ENCODE results near the gene ATP5MC2. TPM values are rescaled to one million over a fixed set of nuclear protein-coding genes. Genes with fewer than 3 reads are reported as not detected.
"Not testable (repeated sequence)": the region's sequence is repeated elsewhere in the genome, so short reads cannot be mapped to it uniquely, and the experiment has no call there.

ATP5MC2 gene
- total RNA-seq = 129 and 141 TPM in 2 replicates

DNA sequence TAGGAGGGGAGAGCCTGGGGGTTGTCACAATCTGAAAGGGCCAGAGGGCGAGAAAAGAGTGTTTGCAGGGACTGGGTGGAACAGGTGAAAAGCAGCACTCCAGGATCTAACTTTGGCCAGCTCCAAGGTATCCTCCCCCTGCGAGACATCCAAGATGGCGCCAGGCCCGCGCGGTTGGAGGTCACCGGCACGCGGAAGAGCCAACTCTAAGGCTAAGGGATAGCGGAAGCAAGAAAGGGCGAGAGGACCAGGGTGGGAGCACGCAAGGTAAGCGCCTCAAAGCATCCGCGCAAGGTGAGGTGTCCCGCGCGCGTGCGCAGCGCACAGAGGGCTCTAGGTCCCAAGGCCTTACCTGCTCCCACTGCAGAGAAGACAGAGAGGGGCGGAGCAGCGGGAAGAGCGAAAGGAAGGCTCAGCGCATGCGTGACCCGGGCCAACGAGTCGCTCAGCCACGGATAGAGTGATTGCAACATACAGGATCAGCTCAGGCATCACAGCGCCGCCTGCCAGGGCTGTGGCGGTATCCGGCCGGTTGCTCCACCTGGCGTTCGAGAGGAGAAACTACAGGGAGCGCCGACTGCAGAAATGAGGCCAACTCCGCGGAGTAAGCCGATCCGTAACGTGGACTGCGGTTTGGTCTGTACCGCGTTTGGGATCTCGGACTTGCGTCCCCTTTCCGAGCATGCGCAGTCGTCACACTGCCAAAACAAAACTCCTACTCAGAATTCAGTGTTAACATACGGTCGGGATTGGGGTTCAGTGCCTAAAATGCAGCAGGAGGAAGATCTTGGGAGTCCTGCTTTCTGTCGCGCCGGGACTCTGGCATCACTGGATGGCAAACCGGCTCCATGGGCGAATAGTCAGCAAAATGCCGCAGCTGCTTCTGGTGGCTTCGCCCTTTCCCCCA, at the start of gene ATP5MC2:
ATP5MC2 (minus strand) TSS at position 383 of the 907 bp plus-strand sequence. CDS start 3,469 bp downstream, outside the sequence.
- DNase-seq (ENCODE audit: low read depth in 2 of 2) = peak; percentile 100

DNA sequence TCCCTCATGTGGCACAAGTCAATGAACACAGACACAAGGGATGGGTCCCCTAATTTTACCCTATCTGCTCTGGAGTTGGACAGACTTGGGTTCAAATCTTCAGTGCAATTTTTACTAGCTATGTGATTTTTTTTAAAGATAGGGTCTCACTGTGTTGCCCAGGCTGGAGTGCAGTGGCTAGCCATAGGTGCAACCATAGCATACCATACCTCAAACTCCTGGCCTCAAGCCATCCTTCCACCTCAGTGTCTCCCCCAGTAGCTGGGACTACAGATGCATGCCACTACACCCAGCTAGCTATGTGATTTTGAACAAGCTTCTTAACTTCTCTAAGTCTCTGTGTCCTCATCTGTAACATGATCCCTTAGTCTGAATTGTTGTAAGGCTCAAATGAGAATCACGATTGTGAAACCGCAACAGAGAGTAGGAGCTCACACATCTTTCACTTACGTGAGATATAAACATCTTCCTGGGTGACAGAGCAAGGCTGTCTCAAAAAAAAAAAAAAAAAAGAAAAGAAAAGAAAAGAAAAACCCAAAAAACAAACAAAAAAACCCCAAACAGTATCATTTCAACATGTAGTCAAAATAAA, 46.7 kb upstream of the ATP5MC2 start:
- DNase-seq (ENCODE audit: low read depth in 2 of 2) = no peak

DNA sequence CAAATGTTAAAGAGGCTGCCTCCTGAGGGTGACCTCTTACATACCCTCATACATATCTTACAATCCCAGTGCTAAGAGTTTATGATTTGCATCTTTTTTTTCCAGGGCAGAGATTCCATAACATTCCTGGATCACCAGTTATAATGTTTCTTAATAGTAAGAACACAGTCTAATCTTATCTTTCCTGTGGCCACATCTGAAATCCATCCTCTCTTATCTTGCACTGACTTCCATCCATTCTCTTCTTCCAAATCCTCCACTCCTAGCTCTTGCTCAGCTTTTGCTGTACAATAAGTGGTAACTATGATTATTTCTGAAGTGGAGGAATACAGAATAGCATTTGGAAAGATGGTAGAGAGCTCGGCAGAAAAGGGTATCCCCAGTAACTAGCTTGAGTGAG, 45.1 kb upstream of the ATP5MC2 start:
- DNase-seq (ENCODE audit: low read depth in 2 of 2) = no peak

DNA sequence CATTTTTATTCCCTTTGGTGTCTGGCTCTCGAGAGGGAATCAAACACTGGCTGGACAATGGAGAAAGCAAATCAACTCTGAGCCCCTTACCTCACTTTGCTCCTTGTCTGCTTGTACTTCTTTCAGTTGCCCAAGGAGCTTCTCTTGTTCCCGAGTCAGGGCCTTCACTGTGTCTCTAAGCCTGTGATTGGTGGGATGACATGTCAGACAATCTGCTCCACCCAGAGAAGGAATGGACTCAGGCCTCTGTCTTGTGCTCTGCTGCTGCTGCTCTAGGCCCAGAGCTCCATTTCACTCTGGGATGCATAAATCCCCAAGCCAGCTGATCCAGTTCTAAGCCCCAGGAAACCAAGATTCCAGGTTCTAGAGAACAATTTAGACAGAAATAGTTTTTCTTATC, 43.8 kb upstream of the ATP5MC2 start:
- DNase-seq (ENCODE audit: low read depth in 2 of 2) = no peak

GRCh38 chr12:53718567-53718966, 42.7 kb upstream of the ATP5MC2 start:
- DNase-seq (ENCODE audit: low read depth in 2 of 2) = not testable (repeated sequence)

- DNase-seq (ENCODE audit: low read depth in 2 of 2) = no peak
These were observed 41.4 kb upstream of the ATP5MC2 start for GRCh38 chr12:53717319-53717718.

- no peak for DNase-seq (ENCODE audit: low read depth in 2 of 2)
These were observed 38.1 kb upstream of the ATP5MC2 start for GRCh38 chr12:53714004-53714403.

DNA sequence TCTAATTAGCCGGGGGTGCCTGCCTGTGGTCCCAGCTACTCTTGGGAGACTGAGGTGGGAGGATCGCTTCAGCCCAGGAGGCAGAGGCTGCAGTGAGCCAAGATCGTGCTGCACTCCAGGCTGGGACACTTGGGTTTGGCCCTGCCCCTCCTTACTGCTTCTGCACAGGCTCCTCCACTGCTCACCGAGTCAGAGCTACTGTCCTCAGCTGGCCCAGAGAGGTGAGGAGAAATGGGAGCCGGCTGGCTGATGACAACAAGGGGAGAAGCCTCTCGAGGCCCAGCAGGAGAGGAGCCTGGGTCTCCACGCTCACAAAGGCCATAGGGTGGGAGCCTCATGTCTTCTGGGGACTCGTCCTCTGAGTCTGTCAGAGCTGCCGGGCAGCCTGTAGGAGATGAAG, 37.6 kb upstream of the ATP5MC2 start:
- DNase-seq (ENCODE audit: low read depth in 2 of 2) = no peak

GRCh38 chr12:53712059-53712643, 36.3 kb upstream of the ATP5MC2 start:
- DNase-seq (ENCODE audit: low read depth in 2 of 2) = no peak

DNA sequence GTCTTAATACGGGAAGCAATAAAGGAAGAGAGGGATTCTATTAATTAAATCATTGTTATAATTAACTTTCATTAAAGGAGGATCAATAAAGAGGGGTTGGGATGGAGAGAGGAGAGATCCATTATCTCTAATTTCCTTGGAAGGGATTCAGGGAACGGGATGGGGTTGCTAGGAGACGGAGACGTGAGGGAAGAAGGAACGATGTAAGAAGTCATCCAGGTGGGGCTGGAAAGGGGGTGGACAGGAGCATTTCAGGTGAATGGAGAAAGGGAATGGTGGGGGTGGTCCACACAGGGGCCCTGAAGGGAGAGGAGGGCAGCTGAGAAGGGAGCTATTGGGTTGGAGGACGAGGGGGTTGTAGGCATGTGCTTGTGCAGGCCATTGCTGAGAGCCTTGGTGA, 34.2 kb upstream of the ATP5MC2 start:
- no peak for DNase-seq (ENCODE audit: low read depth in 2 of 2)

DNA sequence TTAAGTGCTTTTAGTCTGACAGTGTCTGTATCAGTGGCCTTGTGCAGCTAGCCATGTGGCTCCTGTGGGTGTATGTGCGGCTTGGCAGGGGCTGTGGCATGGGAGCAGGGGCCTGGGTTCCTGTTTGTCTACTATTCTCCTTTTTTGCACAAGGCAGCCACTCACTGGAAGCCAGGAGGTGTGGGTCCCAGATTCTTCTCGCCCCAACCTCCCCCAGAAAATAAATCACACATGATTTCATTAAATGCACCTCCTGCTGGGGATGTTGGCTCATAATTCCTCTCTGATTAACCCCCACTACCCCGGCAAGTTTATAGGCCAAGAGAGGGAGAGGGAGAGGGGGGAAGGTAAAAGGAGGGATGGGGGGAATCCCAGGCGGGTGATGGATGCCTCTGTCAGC, 33.8 kb upstream of the ATP5MC2 start:
- DNase-seq (ENCODE audit: low read depth in 2 of 2) = no peak

GRCh38 chr12:53706080-53706479, 30.2 kb upstream of the ATP5MC2 start:
- no peak for DNase-seq (ENCODE audit: low read depth in 2 of 2)

- DNase-seq (ENCODE audit: low read depth in 2 of 2) = no peak
These were observed 27.9 kb upstream of the ATP5MC2 start for GRCh38 chr12:53703756-53704155.

- DNase-seq (ENCODE audit: low read depth in 2 of 2) = peak; percentile 77
These were observed 25.8 kb upstream of the ATP5MC2 start for GRCh38 chr12:53701518-53702264.

DNA sequence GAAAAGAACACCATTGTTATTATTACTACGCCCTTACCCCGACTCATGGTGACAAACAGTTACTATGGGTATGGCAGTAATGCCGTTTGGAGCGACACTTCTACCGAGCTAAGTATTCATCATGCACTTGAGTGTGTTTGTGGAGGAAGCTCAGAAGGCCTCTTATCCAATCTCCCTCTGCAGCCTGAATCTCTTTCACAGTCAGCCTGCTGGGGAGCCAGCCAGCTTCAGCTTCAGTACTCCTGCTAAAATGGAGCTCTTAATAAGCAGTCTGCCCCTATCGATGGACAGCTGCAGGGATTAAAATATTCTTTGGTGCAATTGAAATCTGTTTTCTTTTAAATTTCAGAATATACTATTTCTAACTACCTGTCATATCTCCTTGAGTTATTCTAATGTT, 24.7 kb upstream of the ATP5MC2 start:
- no peak for DNase-seq (ENCODE audit: low read depth in 2 of 2)

- DNase-seq (ENCODE audit: low read depth in 2 of 2) = no peak
These were observed 23.8 kb upstream of the ATP5MC2 start for GRCh38 chr12:53699678-53700025.

DNA sequence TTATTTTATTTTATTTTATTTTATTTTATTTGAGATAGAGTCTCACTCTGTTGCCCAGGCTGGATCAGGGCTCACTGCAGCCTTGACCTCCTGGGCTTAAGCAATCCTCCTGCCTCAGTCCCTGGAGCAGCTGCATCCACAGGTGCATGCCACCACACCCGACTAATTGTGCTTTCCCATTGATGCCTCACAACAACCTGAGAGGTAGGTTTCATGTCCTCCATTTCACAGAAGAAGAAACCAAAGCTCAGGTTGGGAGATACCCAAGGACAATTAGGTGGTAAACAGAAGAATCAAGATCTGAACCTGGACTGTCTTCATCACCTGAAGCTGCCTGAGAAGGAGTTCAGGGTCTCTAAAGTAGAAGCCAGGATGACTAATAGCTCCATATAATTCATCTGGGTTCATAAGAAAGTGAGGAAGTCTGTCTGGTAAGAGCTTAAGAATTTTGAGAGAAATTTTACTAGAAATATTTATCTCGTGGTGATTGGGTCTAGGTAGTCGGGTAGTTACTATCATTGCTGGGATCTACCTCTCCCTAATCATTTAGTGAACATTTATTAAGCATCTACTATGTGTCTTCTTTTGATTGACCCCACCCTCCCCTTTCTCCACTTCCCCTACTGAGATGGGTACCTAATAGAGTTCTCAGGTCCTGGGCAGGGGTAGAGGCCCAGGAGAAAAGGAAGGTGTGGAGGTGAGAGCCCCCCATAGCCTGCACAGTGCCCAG, 23.2 kb upstream of the ATP5MC2 start:
- DNase-seq (ENCODE audit: low read depth in 2 of 2) = no peak

DNA sequence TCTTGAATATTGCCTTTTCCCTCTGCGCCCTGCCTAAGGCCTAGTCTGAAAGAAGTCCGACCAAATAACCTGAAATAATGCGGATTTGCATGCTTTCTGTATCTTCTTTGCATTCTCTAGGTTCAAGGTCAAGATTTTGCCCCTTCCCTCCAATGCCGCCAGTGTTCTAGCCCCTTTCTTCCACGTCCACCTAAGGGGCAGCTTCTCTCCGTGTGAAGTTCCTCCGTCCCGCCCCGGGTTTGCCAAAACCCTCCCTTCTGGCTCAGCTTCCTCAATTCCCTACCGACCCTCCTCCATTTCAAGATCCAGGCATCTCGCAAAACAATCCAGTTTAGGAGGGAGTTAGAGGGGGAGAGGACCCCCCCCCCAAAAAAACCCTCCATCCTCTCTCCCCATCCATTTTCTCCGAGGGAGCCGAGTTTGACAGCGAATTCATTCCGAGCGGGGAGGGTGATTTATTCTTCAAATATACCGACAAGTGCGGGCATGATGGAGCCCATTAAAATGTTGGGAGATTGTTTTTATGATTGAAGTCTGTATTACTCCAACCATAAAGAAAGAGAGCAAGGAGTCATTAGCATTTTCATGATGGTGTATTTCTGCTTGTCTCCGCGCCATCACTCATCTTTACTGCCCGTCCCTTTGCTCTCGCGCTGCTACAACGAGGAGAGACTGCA, 20.9 kb upstream of the ATP5MC2 start:
- DNase-seq (ENCODE audit: low read depth in 2 of 2) = no peak

DNA sequence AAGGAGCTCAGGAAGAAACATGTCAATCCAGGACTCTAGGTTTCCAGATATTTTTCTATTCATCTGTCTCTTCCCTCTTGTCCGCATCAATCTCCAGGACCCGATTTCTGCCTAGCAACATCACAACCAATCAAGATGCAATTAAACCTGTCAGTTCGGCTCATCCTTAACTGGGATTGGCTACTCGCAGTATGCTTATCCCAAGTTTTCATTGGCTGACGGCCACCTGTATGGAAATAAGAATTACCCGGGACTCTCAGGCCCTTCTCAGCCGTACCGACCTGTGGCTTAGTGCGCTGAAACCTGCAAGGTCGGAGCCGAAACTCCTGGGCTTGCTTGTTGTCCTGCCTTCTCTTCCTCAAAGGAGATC, 20.4 kb upstream of the ATP5MC2 start:
- peak; percentile 93 to 94 for DNase-seq (ENCODE audit: low read depth in 2 of 2)

Data from lung microvascular endothelial cell (primary cell).